ENCODE measurements around the gene MROH9.

The MROH9 gene

GRCh38 chr1:171084870-171085269 lies 149.5 kb downstream of the MROH9 start:
- DNase-seq = no peak

- no peak for DNase-seq
These were observed 152.6 kb downstream of the MROH9 start for GRCh38 chr1:171087896-171088295.

GRCh38 chr1:171090604-171091003 lies 155.3 kb downstream of the MROH9 start, which contains the start of gene FMO3:
Gene FMO3 (plus strand): TSS chr1:171090905. CDS start chr1:171092659, 1,754 bp downstream.
- no peak for DNase-seq

- no peak for DNase-seq
These were observed 168.5 kb downstream of the MROH9 start for GRCh38 chr1:171103862-171104261.

GRCh38 chr1:171107262-171107940 lies 172.1 kb downstream of the MROH9 start:
- no peak for DNase-seq

- DNase-seq = no peak
These were observed 172.6 kb downstream of the MROH9 start for GRCh38 chr1:171107969-171108368.

- no peak for DNase-seq
These were observed 174.6 kb downstream of the MROH9 start for GRCh38 chr1:171109966-171110365.

GRCh38 chr1:171110621-171111326 lies 175.4 kb downstream of the MROH9 start:
- DNase-seq = no peak

- no peak for DNase-seq
These were observed 176.8 kb downstream of the MROH9 start for GRCh38 chr1:171112119-171112518.

- no peak for DNase-seq
These were observed 178.0 kb downstream of the MROH9 start for GRCh38 chr1:171113382-171113781.

All from AML-193 (cell line).